ENCODE results near the gene LRCH3.

GRCh38 chr3:197820550-197821335, 29.7 kb downstream of the LRCH3 start:
- TF ChIP-seq ZBTB8A (tag by site-specific recombination; IDR thresholded peaks at IDR 0.05), result no peak
- TF ChIP-seq, protein P1, sequence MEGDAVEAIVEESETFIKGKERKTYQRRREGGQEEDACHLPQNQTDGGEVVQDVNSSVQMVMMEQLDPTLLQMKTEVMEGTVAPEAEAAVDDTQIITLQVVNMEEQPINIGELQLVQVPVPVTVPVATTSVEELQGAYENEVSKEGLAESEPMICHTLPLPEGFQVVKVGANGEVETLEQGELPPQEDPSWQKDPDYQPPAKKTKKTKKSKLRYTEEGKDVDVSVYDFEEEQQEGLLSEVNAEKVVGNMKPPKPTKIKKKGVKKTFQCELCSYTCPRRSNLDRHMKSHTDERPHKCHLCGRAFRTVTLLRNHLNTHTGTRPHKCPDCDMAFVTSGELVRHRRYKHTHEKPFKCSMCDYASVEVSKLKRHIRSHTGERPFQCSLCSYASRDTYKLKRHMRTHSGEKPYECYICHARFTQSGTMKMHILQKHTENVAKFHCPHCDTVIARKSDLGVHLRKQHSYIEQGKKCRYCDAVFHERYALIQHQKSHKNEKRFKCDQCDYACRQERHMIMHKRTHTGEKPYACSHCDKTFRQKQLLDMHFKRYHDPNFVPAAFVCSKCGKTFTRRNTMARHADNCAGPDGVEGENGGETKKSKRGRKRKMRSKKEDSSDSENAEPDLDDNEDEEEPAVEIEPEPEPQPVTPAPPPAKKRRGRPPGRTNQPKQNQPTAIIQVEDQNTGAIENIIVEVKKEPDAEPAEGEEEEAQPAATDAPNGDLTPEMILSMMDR (tag by site-specific recombination; IDR thresholded peaks at IDR 0.05), result no peak
- no peak for TF ChIP-seq ZNF23 (tag by site-specific recombination; IDR thresholded peaks at IDR 0.05; ENCODE audit: borderline replicate concordance)

All from HEK293 (cell line).